OCI-M1 (cell line): Measurements from ENCODE around the gene RGS7.
"Not testable (repeated sequence)": the region's sequence is repeated elsewhere in the genome, so short reads cannot be mapped to it uniquely, and the experiment has no call there.

Experiments used
- DNase-seq: peaks from one replicate; lab custom pipeline; 2025; lab: John Stamatoyannopoulos, UW

RGS7 gene

GRCh38 chr1:241272828-241273227, 84.2 kb downstream of the RGS7 start:
- DNase-seq: no peak

- DNase-seq: no peak
Measured at GRCh38 chr1:241271427-241271826, 85.6 kb downstream of the RGS7 start.

GRCh38 chr1:241270016-241270415, 87.0 kb downstream of the RGS7 start:
- no peak for DNase-seq

- peak; percentile 13 for DNase-seq
Measured at GRCh38 chr1:241269116-241269515, 87.9 kb downstream of the RGS7 start.

- DNase-seq: no peak
Measured at GRCh38 chr1:241266121-241266520, 90.9 kb downstream of the RGS7 start.

- no peak for DNase-seq
Measured at GRCh38 chr1:241265428-241265827, 91.6 kb downstream of the RGS7 start.

GRCh38 chr1:241263346-241263745, 93.7 kb downstream of the RGS7 start:
- DNase-seq: no peak

GRCh38 chr1:241253471-241253870, 103.5 kb downstream of the RGS7 start:
- DNase-seq: no peak

GRCh38 chr1:241250465-241250864, 106.5 kb downstream of the RGS7 start:
- no peak for DNase-seq

- DNase-seq: no peak
Measured at GRCh38 chr1:241240069-241240468, 116.9 kb downstream of the RGS7 start.

GRCh38 chr1:241237873-241238272, 119.1 kb downstream of the RGS7 start:
- DNase-seq: no peak

GRCh38 chr1:241235256-241235897, 121.6 kb downstream of the RGS7 start:
- DNase-seq: no peak

GRCh38 chr1:241229711-241230110, 127.3 kb downstream of the RGS7 start:
- DNase-seq: no peak

GRCh38 chr1:241229216-241229615, 127.8 kb downstream of the RGS7 start:
- no peak for DNase-seq

GRCh38 chr1:241228339-241228738, 128.7 kb downstream of the RGS7 start:
- no peak for DNase-seq

- DNase-seq: no peak
Measured at GRCh38 chr1:241225741-241226140, 131.3 kb downstream of the RGS7 start.

- DNase-seq: not testable (repeated sequence)
Measured at GRCh38 chr1:241224189-241224588, 132.8 kb downstream of the RGS7 start.

GRCh38 chr1:241222813-241223212, 134.2 kb downstream of the RGS7 start:
- not testable (repeated sequence) for DNase-seq

GRCh38 chr1:241221319-241221718, 135.7 kb downstream of the RGS7 start:
- DNase-seq: no peak

- not testable (repeated sequence) for DNase-seq
Measured at GRCh38 chr1:241220913-241221312, 136.1 kb downstream of the RGS7 start.

- DNase-seq: no peak
Measured at GRCh38 chr1:241219449-241219848, 137.6 kb downstream of the RGS7 start.

GRCh38 chr1:241217516-241217915, 139.5 kb downstream of the RGS7 start:
- no peak for DNase-seq

- no peak for DNase-seq
Measured at GRCh38 chr1:241215683-241216082, 141.3 kb downstream of the RGS7 start.

GRCh38 chr1:241215203-241215602, 141.8 kb downstream of the RGS7 start:
- no peak for DNase-seq
